Upper lobe of left lung (tissue), 6 donors: ENCODE measurements around the gene LGALS4. TPM values are rescaled to one million over a fixed set of nuclear protein-coding genes. Genes with fewer than 3 reads are reported as not detected.
"Not testable (repeated sequence)": the region's sequence is repeated elsewhere in the genome, so short reads cannot be mapped to it uniquely, and the experiment has no call there.

ENCODE experiments used
- ATAC-seq, 2 donors: fragments of 200-7000 bp; cut with Tn5 transposase; one replicate each; pipeline ENCODE4 v1.9.1; 2022; ENCODE audit warnings: mild to moderate bottlenecking in 2 of 2, moderate library complexity in 2 of 2; ENCODE audit not compliant: low FRiP score in 2 of 2
- DNase-seq, 2 donors: peaks; one replicate each; pipeline ENCODE4 v3.0.0-alpha.2; 2019 to 2020
- H3K27ac ChIP-seq, 4 donors: fragments of 200-600 bp; sonication (generic); one replicate each; pipeline ENCODE4 v1.5.1; 2016 to 2019
- H3K27me3 ChIP-seq, 4 donors: fragments of 200-600 bp; sonication (generic); one replicate each; pipeline ENCODE4 v1.5.1; 2017 to 2019
- H3K36me3 ChIP-seq, 4 donors: fragments of 200-600 bp; sonication (generic); one replicate each; pipeline ENCODE4 v1.5.1; 2016 to 2019
- H3K4me1 ChIP-seq, 4 donors: fragments of 200-600 bp; sonication (generic); one replicate each; pipeline ENCODE4 v1.5.1; 2018 to 2019
- H3K4me3 ChIP-seq, 4 donors: fragments of 200-600 bp; sonication (generic); one replicate each; pipeline ENCODE4 v1.5.1; 2017 to 2019; ENCODE audit warnings: mild to moderate bottlenecking in 2 of 4, moderate library complexity in 1 of 4
- H3K9me3 ChIP-seq, 4 donors: fragments of 200-600 bp; sonication (generic); one replicate each; pipeline ENCODE4 v1.5.1; 2018 to 2019
- CTCF ChIP-seq, 6 experiments: fragments of 450-650 bp in 4 of 6; fragments of 200-600 bp in 2 of 6; sonication (generic) in 2 of 6; IDR thresholded peaks; one replicate each; pipeline ENCODE4 v1.5.1; 2016 to 2019; ENCODE audit warnings: antibody characterized with exemption in 6 of 6
- EP300 ChIP-seq, 4 donors: sonication (generic); formaldehyde crosslinking; IDR thresholded peaks; one replicate each; pipeline ENCODE4 v1.5.1; 2017; ENCODE audit warnings: antibody characterized with exemption in 4 of 4, control low read depth in 2 of 4
- POLR2A ChIP-seq, 4 donors: fragments of 450-650 bp; IDR thresholded peaks; one replicate each; pipeline ENCODE4 v1.5.1; 2016 to 2017; ENCODE audit warnings: antibody characterized with exemption in 4 of 4, mild to moderate bottlenecking in 2 of 4
- POLR2AphosphoS5 ChIP-seq, 2 donors: sonication (generic); formaldehyde crosslinking; IDR thresholded peaks; one replicate each; pipeline ENCODE4 v1.5.1; 2017; ENCODE audit warnings: antibody characterized with exemption in 2 of 2
- WGBS, 2 donors: methylation state at CpG; one replicate each; pipeline ENCODE4 v1.1.5; 2017 to 2018; 5-methylcytosine and 5-hydroxymethylcytosine counted together
- total RNA-seq, 6 donors: library from RNA; depleted of rRNA in 4 of 6; stranded (reverse); fragments of >200 nt in 4 of 6; gene quantifications; one replicate each; pipeline versions ENCODE4 v1.1.0 to v1.2.1, GENCODE V29; 2016 to 2021
- donor health status: DM: no; HTN: no; CAD: no; lungs with moderate emphysema.
- donor health status: DM: no; HTN: yes; CAD: no; lungs with severe emphysema.

The LGALS4 gene
- total RNA-seq, 6 donors from 2014 or later = 3.1 to 12.3 (median 5.0) TPM

- H3K9me3 ChIP-seq = no peaks in the 10 kb centered on the region
- no peak for ATAC-seq
- H3K36me3 ChIP-seq = no peaks in the 10 kb centered on the region
- H3K4me3 ChIP-seq = no peak overlapping the region
- TF ChIP-seq EP300 (IDR thresholded peaks at IDR 0.05) = no peak
- TF ChIP-seq POLR2A (IDR thresholded peaks at IDR 0.05) = no peak
- no peak for TF ChIP-seq CTCF (IDR thresholded peaks at IDR 0.05)
- TF ChIP-seq POLR2AphosphoS5 (IDR thresholded peaks at IDR 0.05) = no peak
- WGBS, 2 donors = 88 to 93% methylated on average over 7 of the region's 7 CpGs
- no peaks in the 10 kb centered on the region for H3K4me1 ChIP-seq
- no peak overlapping the region for H3K27ac ChIP-seq
- no peak for DNase-seq
- H3K27me3 ChIP-seq = no peaks in the 10 kb centered on the region
Measured at GRCh38 chr19:38780443-38780842, 32.3 kb downstream of the LGALS4 start.

DNA sequence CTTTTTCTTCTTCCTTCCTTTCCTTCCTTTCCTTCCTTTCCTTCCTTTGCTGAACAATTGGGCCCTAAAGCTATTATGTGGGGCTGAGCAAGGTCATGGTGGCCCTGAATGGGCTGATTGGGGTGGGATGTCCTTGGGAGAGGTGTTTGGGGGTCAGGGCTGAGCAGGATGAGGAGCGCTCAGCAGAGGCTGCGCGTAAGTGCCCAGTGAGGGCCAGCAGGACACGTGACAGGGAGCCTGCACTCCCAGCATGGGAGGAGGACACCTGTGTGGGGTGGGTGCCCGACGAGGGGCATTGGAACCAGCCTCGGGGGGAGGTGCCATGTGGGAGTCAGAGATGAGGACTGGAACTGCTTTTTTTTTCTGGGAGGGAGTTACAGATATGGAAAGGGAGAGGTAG is 34.0 kb downstream of the LGALS4 start:
- TF ChIP-seq POLR2AphosphoS5 (IDR thresholded peaks at IDR 0.05) (no peak), CTCF (IDR thresholded peaks at IDR 0.05) (no peak), EP300 (IDR thresholded peaks at IDR 0.05) (no peak), POLR2A (IDR thresholded peaks at IDR 0.05) (no peak)
- Histone ChIP-seq H3K27ac (no peak overlapping the region), H3K4me1 (no peaks in the 10 kb centered on the region), H3K4me3 (no peak overlapping the region), H3K27me3 (no peaks in the 10 kb centered on the region), H3K36me3 (no peaks in the 10 kb centered on the region), H3K9me3 (no peaks in the 10 kb centered on the region)
- no peak for DNase-seq
- ATAC-seq = no peak
- 44 to 73% methylated on average over 7 of the region's 7 CpGs for WGBS, 2 donors

DNA sequence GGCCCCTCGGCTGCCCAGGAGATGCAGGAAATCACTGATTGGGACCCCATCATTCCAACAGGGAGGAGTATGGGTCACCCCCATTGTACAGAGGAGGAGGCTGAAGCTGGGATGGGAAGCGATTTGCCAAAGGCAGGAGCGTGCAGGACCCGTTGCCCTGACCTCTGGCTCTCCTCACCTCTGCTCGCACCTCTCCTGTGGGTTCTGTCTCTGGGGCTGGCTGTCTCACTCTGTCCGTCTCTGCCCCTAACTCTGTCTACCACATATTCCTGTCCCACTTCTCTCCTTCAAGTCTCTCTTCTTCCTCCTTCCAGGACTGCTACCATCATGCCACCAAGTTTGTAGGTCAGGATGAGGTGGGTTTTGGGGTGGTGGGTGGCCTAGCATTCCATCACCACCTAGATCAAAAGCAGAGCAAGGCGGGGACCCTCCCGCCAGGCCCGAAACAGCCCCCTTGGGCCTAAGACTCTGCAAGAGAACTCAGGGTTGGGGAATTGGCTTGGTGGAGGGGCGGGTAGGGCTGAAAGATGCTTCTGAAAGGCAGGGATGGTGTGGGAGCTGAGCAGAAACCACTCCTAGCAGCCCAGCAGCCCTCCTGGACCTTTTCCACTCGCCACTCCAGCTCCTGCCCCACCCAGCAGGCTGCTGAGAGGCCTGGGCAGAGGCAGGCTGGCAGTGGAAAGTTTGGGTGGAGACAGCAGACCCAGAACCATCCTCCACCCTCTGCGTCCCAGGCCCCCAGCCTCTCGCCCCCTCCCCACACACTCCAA is 38.4 kb downstream of the LGALS4 start:
- TF ChIP-seq EP300 (IDR thresholded peaks at IDR 0.05) (no peak), CTCF (IDR thresholded peaks at IDR 0.05) (no peak), POLR2A (IDR thresholded peaks at IDR 0.05) (no peak), POLR2AphosphoS5 (IDR thresholded peaks at IDR 0.05) (no peak)
- DNase-seq = peak in 1 of 2 donors; percentile 50
- WGBS, 2 donors = 72 to 85% methylated on average over 11 to 13 of the region's 13 CpGs

GRCh38 chr19:38773469-38774177 is 39.1 kb downstream of the LGALS4 start, which contains the start of gene LGALS7:
TSS of gene LGALS7 (minus strand) at chr19:38773517. CDS start at chr19:38773492, 25 bp downstream.
- 76 to 87% methylated on average over 5 of the region's 14 CpGs for WGBS, 2 donors
- TF ChIP-seq CTCF (IDR thresholded peaks at IDR 0.05) (no peak), EP300 (IDR thresholded peaks at IDR 0.05) (no peak), POLR2A (IDR thresholded peaks at IDR 0.05) (no peak), POLR2AphosphoS5 (IDR thresholded peaks at IDR 0.05) (no peak)
- Histone ChIP-seq H3K36me3 (no peaks in the 10 kb centered on the region), H3K27me3 (no peaks in the 10 kb centered on the region), H3K27ac (no peak within 1 kb of the TSS), H3K4me3 (no peak within 1 kb of the TSS), H3K4me1 (peaks cover 4 to 11% (median 9%) of the 10 kb centered on the region in 4 donors), H3K9me3 (no peaks in the 10 kb centered on the region)
- no peak for ATAC-seq
- peak in 1 of 2 donors; percentile 52 for DNase-seq

More for the DNA sequence above, 38.4 kb downstream of the LGALS4 start:
- Histone ChIP-seq H3K36me3 (no peaks in the 10 kb centered on the region), H3K27me3 (no peaks in the 10 kb centered on the region), H3K9me3 (no peaks in the 10 kb centered on the region), H3K4me1 (peaks cover 4 to 9% (median 6%) of the 10 kb centered on the region in 4 donors), H3K4me3 (no peak overlapping the region), H3K27ac (no peak overlapping the region)
- ATAC-seq = no peak

- H3K4me3 ChIP-seq, DNase-seq, H3K27ac ChIP-seq, H3K36me3 ChIP-seq, H3K9me3 ChIP-seq, H3K27me3 ChIP-seq, ATAC-seq: not testable (repeated sequence)
- no CpG with 5 or more reads among the region's 30 CpGs for WGBS, 2 donors
- peaks cover 4 to 11% (median 9%) of the 10 kb centered on the region in 4 donors for H3K4me1 ChIP-seq
Measured at GRCh38 chr19:38771569-38771968, 41.2 kb downstream of the LGALS4 start.

DNA sequence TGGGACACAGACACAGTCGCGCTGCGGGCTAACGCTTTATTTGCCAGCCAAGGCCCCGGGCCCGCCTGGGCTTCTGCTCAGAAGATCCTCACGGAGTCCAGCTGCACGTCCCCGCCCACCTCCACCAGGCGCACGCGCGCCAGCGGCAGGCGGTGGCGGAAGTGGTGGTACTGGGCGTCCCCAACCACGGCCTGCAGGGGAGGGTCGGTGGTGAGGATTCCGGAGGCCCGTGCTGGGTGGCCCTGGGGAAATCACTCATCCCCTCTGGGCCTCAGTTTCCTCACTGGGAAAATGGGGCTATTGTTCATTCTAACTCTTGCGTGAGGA is 41.8 kb downstream of the LGALS4 start:
- peak; percentile 87 to 96 for ATAC-seq
- H3K9me3 ChIP-seq, DNase-seq, H3K27ac ChIP-seq, H3K27me3 ChIP-seq, H3K36me3 ChIP-seq: not testable (repeated sequence)
- H3K4me1 ChIP-seq = peaks cover 4 to 11% (median 9%) of the 10 kb centered on the region in 4 donors
- WGBS, 2 donors = 67 to 73% methylated on average over 1 of the region's 22 CpGs
- H3K4me3 ChIP-seq = peak overlapping the region in 1 of 4 donors; percentile 21

DNA sequence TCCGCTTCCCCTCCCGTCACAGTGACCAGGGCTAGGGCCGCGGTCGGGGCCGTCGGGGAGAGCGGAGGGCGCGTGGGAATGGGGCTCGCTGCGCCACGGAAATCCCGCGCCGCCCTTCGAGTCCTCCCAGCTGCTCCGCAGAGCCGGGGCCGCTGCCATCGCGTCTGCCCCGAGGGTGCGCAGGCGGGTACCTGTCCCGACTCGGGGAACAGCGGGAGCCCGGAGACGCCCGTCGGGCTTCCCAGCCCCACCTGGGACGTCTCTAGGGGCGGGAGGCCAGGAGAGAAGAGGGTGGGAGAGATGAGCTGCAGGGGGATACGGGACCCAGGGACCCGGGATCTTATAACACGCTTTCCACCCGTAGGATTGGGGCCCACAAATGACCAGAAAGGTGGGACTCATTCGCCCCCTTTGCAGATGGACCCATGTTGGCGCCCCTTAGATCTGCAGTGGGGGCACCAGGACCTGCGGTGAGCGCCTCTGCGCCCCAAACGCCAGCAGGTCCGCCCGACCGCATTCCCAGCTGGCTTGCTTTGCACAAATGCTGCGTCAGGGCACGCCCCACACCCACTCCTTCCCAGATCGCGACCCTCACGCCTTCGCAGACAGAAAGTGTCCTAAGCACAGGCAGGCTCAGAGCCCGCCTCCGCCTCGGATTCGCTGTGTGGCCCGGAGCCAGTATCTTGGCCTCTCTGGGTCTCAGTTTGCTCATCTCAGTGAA is 42.4 kb downstream of the LGALS4 start:
- H3K27me3 ChIP-seq, H3K36me3 ChIP-seq, H3K9me3 ChIP-seq, DNase-seq: not testable (repeated sequence)
- ATAC-seq = peak; percentile 1 to 57
- Histone ChIP-seq H3K4me1 (peaks cover 4 to 11% (median 9%) of the 10 kb centered on the region in 4 donors), H3K4me3 (peak overlapping the region in 3 of 4 donors; percentile 38 to 51 (median 45)), H3K27ac (peak overlapping the region in 3 of 4 donors; percentile 54 to 78 (median 68))
- no CpG with 5 or more reads among the region's 58 CpGs for WGBS, 2 donors
